MM.1S (cell line): ENCODE measurements around the gene ANK2.

Source experiments
- DNase-seq: peaks from one replicate; pipeline ENCODE4 v3.0.0-alpha.2; 2015
- H2AFZ ChIP-seq: fragments of 300-600 bp; sonication (generic); 2 replicates; pipeline ENCODE4 v1.6.0; 2016; ENCODE audit warnings: antibody characterized with exemption, low read length
- H3F3A ChIP-seq: fragments of 300-600 bp; sonication (generic); 2 replicates; pipeline ENCODE4 v1.6.1; 2016; ENCODE audit warnings: mild to moderate bottlenecking, antibody characterized with exemption, low read length, moderate library complexity, mixed read lengths; ENCODE audit not compliant: insufficient read depth
- H3K27ac ChIP-seq: fragments of 300-600 bp; sonication (generic); 2 replicates; pipeline ENCODE4 v1.5.1; 2016; ENCODE audit warnings: mild to moderate bottlenecking, low read length
- H3K27me3 ChIP-seq: fragments of 300-600 bp; sonication (generic); replicated peaks from 2 replicates; pipeline ENCODE4 v1.6.0; 2016; ENCODE audit warnings: low read length; ENCODE audit not compliant: insufficient read depth
- H3K36me3 ChIP-seq: fragments of 300-600 bp; sonication (generic); replicated peaks from 2 replicates; pipeline ENCODE4 v1.6.1; 2016; ENCODE audit warnings: mild to moderate bottlenecking, low read length, mixed read lengths; ENCODE audit not compliant: insufficient read depth
- H3K4me1 ChIP-seq: fragments of 300-600 bp; sonication (generic); 2 replicates; pipeline ENCODE4 v1.6.1; 2016; ENCODE audit warnings: low read length, mixed read lengths
- H3K4me2 ChIP-seq: fragments of 300-600 bp; sonication (generic); 2 replicates; pipeline ENCODE4 v1.6.0; 2016; ENCODE audit warnings: low read depth, low read length
- H3K4me3 ChIP-seq: fragments of 300-600 bp; sonication (generic); 2 replicates; pipeline ENCODE4 v1.5.1; 2016; ENCODE audit warnings: low read length, mixed read lengths
- H3K79me2 ChIP-seq: fragments of 300-600 bp; sonication (generic); 2 replicates; pipeline ENCODE4 v1.6.1; 2016; ENCODE audit warnings: mixed run types, low read length, mixed read lengths
- H3K9ac ChIP-seq: fragments of 300-600 bp; sonication (generic); 2 replicates; pipeline ENCODE4 v1.6.1; 2016; ENCODE audit warnings: low read length, mixed read lengths
- H3K9me2 ChIP-seq: fragments of 300-600 bp; sonication (generic); replicated peaks from 2 replicates; pipeline ENCODE4 v1.6.1; 2016; ENCODE audit warnings: mild to moderate bottlenecking, low read length, mixed read lengths; ENCODE audit not compliant: insufficient read depth
- H3K9me3 ChIP-seq: fragments of 300-600 bp; sonication (generic); replicated peaks from 2 replicates; pipeline ENCODE4 v1.6.1; 2016; ENCODE audit warnings: mild to moderate bottlenecking, low read length, mixed read lengths; ENCODE audit not compliant: insufficient read depth
- H4K20me1 ChIP-seq: fragments of 300-600 bp; sonication (generic); 2 replicates; pipeline ENCODE4 v1.6.1; 2016; ENCODE audit warnings: mild to moderate bottlenecking, low read length, moderate library complexity, mixed read lengths; ENCODE audit not compliant: insufficient read depth
- EZH2 ChIP-seq: fragments of 300-600 bp; sonication (generic); optimal IDR thresholded peaks from 2 replicates; pipeline ENCODE3; 2017; ENCODE audit warnings: low read depth, mild to moderate bottlenecking, antibody characterized with exemption, low read length, mixed read lengths
- EZH2phosphoT487 ChIP-seq: fragments of 300-600 bp; sonication (generic); IDR thresholded peaks from 2 replicates; pipeline ENCODE4 v1.6.1; 2018; ENCODE audit warnings: antibody characterized with exemption, low read length
- TF ChIP-seq, protein P1 (sequence below): fragments of 300-600 bp; sonication (generic); IDR thresholded peaks from 2 replicates; pipeline ENCODE4 v1.5.1; 2016; ENCODE audit warnings: antibody characterized with exemption, low read length, mixed read lengths

ANK2 gene

GRCh38 chr4:113125418-113125817 is 76.0 kb downstream of the ANK2 start:
- Histone ChIP-seq H3K27ac (no peak overlapping the region), H3K79me2 (no peaks in the 10 kb centered on the region), H3K4me2 (no peak overlapping the region)

DNA sequence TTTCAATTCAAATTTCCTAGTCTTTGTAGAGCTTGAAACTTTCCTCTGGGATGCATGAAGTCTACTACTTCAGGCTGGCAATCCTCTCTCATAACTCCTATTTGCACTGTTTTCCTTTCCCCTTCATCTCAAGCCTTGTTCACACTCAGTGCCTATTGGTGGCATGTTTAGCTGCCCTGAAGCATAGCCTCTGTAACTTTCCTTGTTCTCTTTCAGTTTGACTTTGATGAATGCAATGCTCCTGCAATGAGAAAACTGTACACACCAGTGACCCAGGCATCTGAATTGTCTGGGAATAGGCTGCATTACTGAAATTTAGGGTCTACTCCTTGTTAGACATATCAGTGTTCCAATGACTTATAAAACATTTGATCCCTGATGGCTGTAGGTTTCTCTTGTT is 81.7 kb downstream of the ANK2 start:
- no peaks in the 10 kb centered on the region for H3K9me3 ChIP-seq
- H3K4me1 ChIP-seq = no peaks in the 10 kb centered on the region
- H3K27me3 ChIP-seq = no peaks in the 10 kb centered on the region
- H3K4me2 ChIP-seq = no peak overlapping the region
- no peak overlapping the region for H3K9ac ChIP-seq
- DNase-seq = no peak
- no peaks in the 10 kb centered on the region for H3F3A ChIP-seq
- H3K79me2 ChIP-seq = no peaks in the 10 kb centered on the region
- H3K9me2 ChIP-seq = no peaks in the 10 kb centered on the region
- H3K4me3 ChIP-seq = no peak overlapping the region
- no peak overlapping the region for H3K27ac ChIP-seq
- H3K36me3 ChIP-seq = no peaks in the 10 kb centered on the region
- no peaks in the 10 kb centered on the region for H4K20me1 ChIP-seq
- TF ChIP-seq, protein P1, sequence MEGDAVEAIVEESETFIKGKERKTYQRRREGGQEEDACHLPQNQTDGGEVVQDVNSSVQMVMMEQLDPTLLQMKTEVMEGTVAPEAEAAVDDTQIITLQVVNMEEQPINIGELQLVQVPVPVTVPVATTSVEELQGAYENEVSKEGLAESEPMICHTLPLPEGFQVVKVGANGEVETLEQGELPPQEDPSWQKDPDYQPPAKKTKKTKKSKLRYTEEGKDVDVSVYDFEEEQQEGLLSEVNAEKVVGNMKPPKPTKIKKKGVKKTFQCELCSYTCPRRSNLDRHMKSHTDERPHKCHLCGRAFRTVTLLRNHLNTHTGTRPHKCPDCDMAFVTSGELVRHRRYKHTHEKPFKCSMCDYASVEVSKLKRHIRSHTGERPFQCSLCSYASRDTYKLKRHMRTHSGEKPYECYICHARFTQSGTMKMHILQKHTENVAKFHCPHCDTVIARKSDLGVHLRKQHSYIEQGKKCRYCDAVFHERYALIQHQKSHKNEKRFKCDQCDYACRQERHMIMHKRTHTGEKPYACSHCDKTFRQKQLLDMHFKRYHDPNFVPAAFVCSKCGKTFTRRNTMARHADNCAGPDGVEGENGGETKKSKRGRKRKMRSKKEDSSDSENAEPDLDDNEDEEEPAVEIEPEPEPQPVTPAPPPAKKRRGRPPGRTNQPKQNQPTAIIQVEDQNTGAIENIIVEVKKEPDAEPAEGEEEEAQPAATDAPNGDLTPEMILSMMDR = no peak
- TF ChIP-seq EZH2 (no peak), EZH2phosphoT487 (no peak)
- H2AFZ ChIP-seq = no peak overlapping the region

More at GRCh38 chr4:113125418-113125817, 76.0 kb downstream of the ANK2 start:
- Histone ChIP-seq H3K9ac (no peak overlapping the region), H3K9me3 (no peaks in the 10 kb centered on the region), H3K9me2 (no peaks in the 10 kb centered on the region), H3K36me3 (no peaks in the 10 kb centered on the region), H3F3A (no peaks in the 10 kb centered on the region), H3K4me1 (no peaks in the 10 kb centered on the region), H4K20me1 (no peaks in the 10 kb centered on the region), H3K27me3 (no peaks in the 10 kb centered on the region), H3K4me3 (no peak overlapping the region), H2AFZ (no peak overlapping the region)
- no peak for DNase-seq
- no peak for TF ChIP-seq EZH2
- no peak for TF ChIP-seq EZH2phosphoT487
- TF ChIP-seq, protein P1 = no peak

DNA sequence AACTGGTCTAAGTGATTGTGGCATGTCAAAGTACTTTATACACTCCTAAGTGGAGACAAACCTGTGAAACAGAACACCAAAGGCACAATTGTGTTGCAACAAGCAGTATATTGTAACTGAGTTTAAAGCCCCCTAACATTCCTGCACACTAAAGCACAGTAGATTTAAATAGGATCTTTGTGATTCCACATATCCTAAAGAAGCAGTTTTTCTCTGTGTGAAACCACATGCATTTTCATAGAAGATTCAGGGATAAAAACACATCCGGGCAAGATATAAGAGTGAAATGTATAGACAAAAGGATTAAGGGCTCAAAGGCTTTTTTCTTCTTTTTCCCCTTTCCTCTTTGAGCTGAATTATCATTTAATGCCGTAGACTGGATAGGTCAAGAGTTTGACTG is 82.2 kb downstream of the ANK2 start:
- Histone ChIP-seq H3K79me2 (no peaks in the 10 kb centered on the region), H3F3A (no peaks in the 10 kb centered on the region), H3K27ac (no peak overlapping the region), H3K9me3 (no peaks in the 10 kb centered on the region), H4K20me1 (no peaks in the 10 kb centered on the region), H3K36me3 (no peaks in the 10 kb centered on the region), H3K4me1 (no peaks in the 10 kb centered on the region), H3K9me2 (no peaks in the 10 kb centered on the region), H3K9ac (no peak overlapping the region), H2AFZ (no peak overlapping the region), H3K4me2 (no peak overlapping the region), H3K27me3 (no peaks in the 10 kb centered on the region), H3K4me3 (no peak overlapping the region)
- no peak for DNase-seq
- no peak for TF ChIP-seq EZH2
- TF ChIP-seq, protein P1 = no peak
- TF ChIP-seq EZH2phosphoT487 = no peak
